Embryonic facial prominence (tissue), 1 donor: ENCODE results near the gene SDF4.
"Not testable (repeated sequence)": the region's sequence is repeated elsewhere in the genome, so short reads cannot be mapped to it uniquely, and the experiment has no call there.

Experiments used
- DNase-seq: peaks from one replicate; pipeline ENCODE4 v3.0.0-alpha.2; 2016; ENCODE audit errors: extremely low spot score

The SDF4 gene

GRCh38 chr1:1178794-1179331 lies 52.9 kb downstream of the SDF4 start:
- DNase-seq: no peak

- no peak for DNase-seq
These were observed 54.2 kb downstream of the SDF4 start for GRCh38 chr1:1177452-1178206.

GRCh38 chr1:1176931-1177330 lies 54.9 kb downstream of the SDF4 start:
- no peak for DNase-seq

- not testable (repeated sequence) for DNase-seq
These were observed 55.6 kb downstream of the SDF4 start for GRCh38 chr1:1176063-1176761.

GRCh38 chr1:1175221-1176062 lies 56.4 kb downstream of the SDF4 start:
- DNase-seq: no peak

- no peak for DNase-seq
These were observed 57.9 kb downstream of the SDF4 start, which contains the start of gene TTLL10 for GRCh38 chr1:1173793-1174415. Gene TTLL10 (plus strand): TSS chr1:1173880. CDS start chr1:1179216, 5,336 bp downstream.

GRCh38 chr1:1173061-1173792 lies 58.6 kb downstream of the SDF4 start:
- DNase-seq: no peak

- no peak for DNase-seq
These were observed 60.1 kb downstream of the SDF4 start for GRCh38 chr1:1171546-1172340.

- no peak for DNase-seq
These were observed 60.6 kb downstream of the SDF4 start for GRCh38 chr1:1171161-1171545.

GRCh38 chr1:1170215-1171091 lies 61.3 kb downstream of the SDF4 start:
- no peak for DNase-seq

GRCh38 chr1:1169429-1170214 lies 62.2 kb downstream of the SDF4 start:
- no peak for DNase-seq

GRCh38 chr1:1168451-1169411 lies 63.1 kb downstream of the SDF4 start:
- no peak for DNase-seq

GRCh38 chr1:1167841-1168450 lies 63.9 kb downstream of the SDF4 start:
- no peak for DNase-seq

GRCh38 chr1:1167398-1167821 lies 64.4 kb downstream of the SDF4 start:
- DNase-seq: no peak
